Ishikawa (cell line): Measurements from ENCODE around the gene ATP9A.

ENCODE experiments used
- CEBPB ChIP-seq: IDR thresholded peaks from 2 replicates; pipeline ENCODE4 v1.6.1; 2012
- CREB1 ChIP-seq: IDR thresholded peaks from 2 replicates; pipeline ENCODE4 v1.6.1; 2012; ENCODE audit warnings: low read depth
- EGR1 ChIP-seq: IDR thresholded peaks from 2 replicates; pipeline ENCODE4 v1.6.1; 2012
- EP300 ChIP-seq: IDR thresholded peaks from 2 replicates; pipeline ENCODE4 v1.6.1; 2012; ENCODE audit warnings: borderline replicate concordance
- FOXM1 ChIP-seq: IDR thresholded peaks from 2 replicates; pipeline ENCODE4 v1.6.1; 2012; ENCODE audit warnings: low read depth, borderline replicate concordance
- NFIC ChIP-seq: IDR thresholded peaks from 2 replicates; pipeline ENCODE4 v1.6.1; 2012
- RAD21 ChIP-seq: IDR thresholded peaks from 2 replicates; pipeline ENCODE4 v1.6.1; 2012; ENCODE audit warnings: low read depth
- TAF1 ChIP-seq: IDR thresholded peaks from 2 replicates; pipeline ENCODE4 v1.6.1; 2012; ENCODE audit warnings: low read depth, mild to moderate bottlenecking
- TCF12 ChIP-seq: IDR thresholded peaks from 2 replicates; pipeline ENCODE4 v1.6.1; 2012; ENCODE audit warnings: low read depth
- TEAD4 ChIP-seq: IDR thresholded peaks from 2 replicates; pipeline ENCODE4 v1.6.1; 2012
- YY1 ChIP-seq: IDR thresholded peaks from 2 replicates; pipeline ENCODE4 v1.6.1; 2012; ENCODE audit warnings: low read depth
- ZBTB7A ChIP-seq: IDR thresholded peaks from 2 replicates; pipeline ENCODE4 v1.6.1; 2012; ENCODE audit warnings: low read depth
- TF ChIP-seq, protein P1 (sequence below): IDR thresholded peaks from 2 replicates; pipeline ENCODE4 v1.6.1; 2012; ENCODE audit warnings: low read depth, mild to moderate bottlenecking
- TF ChIP-seq, protein P2 (sequence below): IDR thresholded peaks from 2 replicates; pipeline ENCODE4 v1.6.1; 2012
- TF ChIP-seq, protein P3 (sequence below): IDR thresholded peaks from 2 replicates; pipeline ENCODE4 v1.6.1; 2012

Gene ATP9A

DNA sequence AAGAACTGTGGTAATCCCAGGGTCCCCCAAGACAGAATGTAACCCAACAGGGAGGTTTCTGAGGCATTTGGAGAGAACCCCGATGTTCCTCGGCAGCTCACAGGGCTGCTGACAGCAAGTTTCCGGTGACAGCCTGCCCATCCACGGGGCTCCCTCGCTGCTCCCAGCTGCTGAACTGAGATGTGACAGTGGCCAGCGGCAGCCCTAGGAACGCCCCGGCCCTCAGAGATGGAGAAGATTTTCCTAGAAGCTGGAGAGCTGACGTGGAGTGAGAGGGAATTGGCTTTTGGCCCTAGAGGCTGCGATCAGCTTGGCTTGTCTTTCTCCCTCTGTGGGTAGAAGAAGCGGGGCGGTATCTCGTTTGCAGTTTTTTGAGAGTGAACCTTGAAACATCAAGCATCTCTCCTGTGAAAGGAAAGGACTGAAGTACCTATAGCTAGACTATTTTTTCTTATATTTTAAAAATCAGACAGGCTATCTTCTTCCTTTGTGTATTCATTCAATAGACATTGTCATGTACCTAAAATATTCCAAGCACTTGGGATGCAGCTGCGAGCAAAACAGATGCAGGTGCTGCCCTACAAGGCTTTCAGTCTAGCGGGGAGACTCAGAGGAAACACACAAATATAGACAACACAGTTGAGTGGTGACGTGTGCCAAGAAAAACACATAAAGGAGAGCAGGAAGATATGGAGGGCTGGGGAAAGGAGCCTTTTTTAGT, 197.3 kb downstream of the ATP9A start:
- TF ChIP-seq ZBTB7A (no peak), TEAD4 (no peak), RAD21 (no peak), CREB1 (no peak)

DNA sequence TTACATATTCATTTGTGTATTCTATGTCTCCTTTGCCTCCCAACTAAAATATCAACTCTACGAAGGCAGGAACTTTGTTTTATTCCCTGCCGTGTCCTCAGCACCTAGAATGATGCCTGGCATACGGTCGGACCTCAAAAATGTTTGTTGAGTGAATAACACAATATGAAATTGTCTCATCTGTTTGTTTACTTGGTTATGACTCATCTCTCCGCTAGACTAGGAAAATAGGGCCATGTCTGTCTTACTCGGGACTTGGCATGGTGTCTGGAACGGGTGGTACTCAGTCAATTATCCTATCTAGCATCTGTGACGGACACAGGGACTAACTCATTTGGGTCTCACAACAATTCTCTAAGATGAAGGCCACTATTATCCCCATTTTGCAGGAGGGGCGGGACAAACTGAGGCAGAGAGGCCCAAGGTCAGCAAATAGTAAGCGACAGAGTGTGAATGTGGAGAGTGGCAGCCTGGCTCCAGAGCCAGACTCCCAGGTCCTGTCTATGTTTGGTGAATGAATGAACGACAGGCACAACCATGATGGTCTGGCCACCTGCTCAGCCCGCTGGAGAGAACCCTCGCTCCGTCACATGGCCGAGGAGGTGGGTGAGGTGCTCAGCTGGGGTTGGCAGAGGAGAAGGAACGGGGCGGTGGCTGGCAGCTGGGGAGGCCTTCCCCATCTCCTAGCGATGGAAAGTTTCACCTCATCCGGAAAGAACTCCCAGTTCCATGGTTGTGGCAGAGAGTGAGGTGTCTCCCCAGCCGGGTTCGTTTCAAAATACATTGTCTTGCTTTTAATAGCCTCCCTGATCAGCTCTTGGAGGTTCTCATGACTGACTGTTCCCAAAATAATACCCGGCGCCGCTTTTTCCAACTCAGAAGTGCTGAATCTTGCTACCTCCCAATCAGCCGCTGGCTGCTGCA, 198.1 kb downstream of the ATP9A start:
- no peak for TF ChIP-seq RAD21
- no peak for TF ChIP-seq TEAD4
- TF ChIP-seq CREB1, result no peak
- TF ChIP-seq NFIC, result no peak
- TF ChIP-seq CEBPB, result no peak
- TF ChIP-seq EGR1, result no peak
- TF ChIP-seq, protein P1, sequence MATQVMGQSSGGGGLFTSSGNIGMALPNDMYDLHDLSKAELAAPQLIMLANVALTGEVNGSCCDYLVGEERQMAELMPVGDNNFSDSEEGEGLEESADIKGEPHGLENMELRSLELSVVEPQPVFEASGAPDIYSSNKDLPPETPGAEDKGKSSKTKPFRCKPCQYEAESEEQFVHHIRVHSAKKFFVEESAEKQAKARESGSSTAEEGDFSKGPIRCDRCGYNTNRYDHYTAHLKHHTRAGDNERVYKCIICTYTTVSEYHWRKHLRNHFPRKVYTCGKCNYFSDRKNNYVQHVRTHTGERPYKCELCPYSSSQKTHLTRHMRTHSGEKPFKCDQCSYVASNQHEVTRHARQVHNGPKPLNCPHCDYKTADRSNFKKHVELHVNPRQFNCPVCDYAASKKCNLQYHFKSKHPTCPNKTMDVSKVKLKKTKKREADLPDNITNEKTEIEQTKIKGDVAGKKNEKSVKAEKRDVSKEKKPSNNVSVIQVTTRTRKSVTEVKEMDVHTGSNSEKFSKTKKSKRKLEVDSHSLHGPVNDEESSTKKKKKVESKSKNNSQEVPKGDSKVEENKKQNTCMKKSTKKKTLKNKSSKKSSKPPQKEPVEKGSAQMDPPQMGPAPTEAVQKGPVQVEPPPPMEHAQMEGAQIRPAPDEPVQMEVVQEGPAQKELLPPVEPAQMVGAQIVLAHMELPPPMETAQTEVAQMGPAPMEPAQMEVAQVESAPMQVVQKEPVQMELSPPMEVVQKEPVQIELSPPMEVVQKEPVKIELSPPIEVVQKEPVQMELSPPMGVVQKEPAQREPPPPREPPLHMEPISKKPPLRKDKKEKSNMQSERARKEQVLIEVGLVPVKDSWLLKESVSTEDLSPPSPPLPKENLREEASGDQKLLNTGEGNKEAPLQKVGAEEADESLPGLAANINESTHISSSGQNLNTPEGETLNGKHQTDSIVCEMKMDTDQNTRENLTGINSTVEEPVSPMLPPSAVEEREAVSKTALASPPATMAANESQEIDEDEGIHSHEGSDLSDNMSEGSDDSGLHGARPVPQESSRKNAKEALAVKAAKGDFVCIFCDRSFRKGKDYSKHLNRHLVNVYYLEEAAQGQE, result no peak
- no peak for TF ChIP-seq EP300
- no peak for TF ChIP-seq FOXM1
- TF ChIP-seq, protein P2, sequence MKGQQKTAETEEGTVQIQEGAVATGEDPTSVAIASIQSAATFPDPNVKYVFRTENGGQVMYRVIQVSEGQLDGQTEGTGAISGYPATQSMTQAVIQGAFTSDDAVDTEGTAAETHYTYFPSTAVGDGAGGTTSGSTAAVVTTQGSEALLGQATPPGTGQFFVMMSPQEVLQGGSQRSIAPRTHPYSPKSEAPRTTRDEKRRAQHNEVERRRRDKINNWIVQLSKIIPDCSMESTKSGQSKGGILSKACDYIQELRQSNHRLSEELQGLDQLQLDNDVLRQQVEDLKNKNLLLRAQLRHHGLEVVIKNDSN, result no peak
- TF ChIP-seq TAF1, result no peak
- TF ChIP-seq ZBTB7A, result no peak
- TF ChIP-seq, protein P3, sequence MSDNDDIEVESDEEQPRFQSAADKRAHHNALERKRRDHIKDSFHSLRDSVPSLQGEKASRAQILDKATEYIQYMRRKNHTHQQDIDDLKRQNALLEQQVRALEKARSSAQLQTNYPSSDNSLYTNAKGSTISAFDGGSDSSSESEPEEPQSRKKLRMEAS, result no peak
- no peak for TF ChIP-seq YY1
- no peak for TF ChIP-seq TCF12

DNA sequence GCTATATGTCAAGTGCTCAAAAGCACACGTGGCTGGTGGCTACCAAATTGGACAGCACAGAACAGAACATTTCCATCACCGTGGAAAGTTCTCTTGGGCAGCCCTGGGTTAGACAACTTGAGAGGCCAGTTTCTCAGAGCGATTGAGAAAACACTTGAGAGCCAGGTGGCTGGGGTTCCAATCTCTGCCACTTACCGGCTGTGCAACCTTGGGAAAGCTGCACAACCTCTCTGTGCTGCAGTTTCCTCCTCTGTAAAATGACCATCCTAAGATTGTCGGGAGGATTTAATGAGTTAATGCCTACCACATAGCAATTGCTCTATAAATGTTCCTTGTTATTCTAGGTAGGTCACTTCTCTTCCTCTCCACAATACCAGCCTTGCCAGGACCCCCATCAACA, 200.6 kb downstream of the ATP9A start:
- no peak for TF ChIP-seq FOXM1
- TF ChIP-seq NFIC, result no peak

DNA sequence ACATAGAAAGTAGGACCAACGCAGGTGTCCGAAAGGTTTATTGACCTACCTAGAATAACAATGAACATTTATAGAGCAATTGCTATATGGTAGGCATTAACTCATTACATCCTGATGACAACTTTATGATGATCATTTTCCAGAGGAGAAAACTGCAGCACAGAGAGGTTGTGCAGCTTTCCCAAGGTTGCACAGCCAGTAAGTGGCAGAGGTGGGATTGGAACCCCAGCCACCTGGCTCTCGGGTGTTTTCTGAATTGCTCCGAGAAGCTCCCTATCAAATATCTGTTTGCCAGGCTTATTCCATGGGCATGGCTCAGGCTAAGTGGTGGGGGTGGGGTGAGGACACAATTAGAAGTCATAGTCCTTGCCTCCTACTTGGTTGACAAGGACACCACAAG, 201.6 kb downstream of the ATP9A start:
- TF ChIP-seq FOXM1, result no peak
- TF ChIP-seq EP300, result no peak
- TF ChIP-seq, protein P2, result no peak
- TF ChIP-seq TAF1, result no peak
- no peak for TF ChIP-seq ZBTB7A

DNA sequence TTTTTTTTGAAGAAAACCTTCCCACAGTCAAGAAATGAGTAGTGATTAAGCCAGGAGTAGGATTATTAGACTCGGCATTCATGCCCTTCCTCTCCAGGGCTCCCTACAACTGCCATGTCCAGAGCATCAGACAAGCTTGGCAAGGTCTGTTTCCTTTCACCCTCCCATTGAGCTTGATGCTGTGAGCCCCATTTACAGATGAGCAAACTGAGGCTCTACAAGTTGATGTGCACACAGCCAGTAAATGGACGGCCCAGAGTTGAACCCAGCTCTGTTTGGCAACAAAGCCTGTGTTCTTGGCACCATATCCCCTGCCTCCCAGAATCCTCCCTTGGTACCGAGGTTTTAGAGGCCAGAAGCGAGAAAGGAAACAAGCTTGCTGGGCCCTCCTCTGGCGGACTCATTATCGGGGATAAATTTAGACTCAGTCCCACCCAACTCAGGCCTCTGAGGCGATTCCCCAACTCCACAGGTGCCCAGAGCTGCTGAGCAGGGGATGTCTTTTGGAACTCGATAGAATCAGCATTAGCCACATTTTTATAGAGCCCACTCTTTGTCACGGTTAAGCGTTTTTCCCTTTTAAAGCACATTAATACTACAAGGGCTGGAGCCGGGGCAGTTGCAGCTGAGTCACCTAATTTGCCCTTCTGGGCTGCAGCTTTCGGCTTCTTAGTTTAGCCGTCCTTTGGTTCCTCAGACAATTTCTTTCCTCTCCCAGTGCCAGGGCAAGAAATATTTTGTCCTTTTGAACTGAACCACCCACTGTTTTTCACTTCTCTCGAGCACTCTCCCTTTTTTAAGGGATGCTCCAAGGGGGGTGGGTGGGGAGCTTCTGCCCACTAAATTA, 202.7 kb downstream of the ATP9A start:
- TF ChIP-seq, protein P1, result no peak
- no peak for TF ChIP-seq CREB1
- no peak for TF ChIP-seq TCF12
- TF ChIP-seq ZBTB7A, result no peak
- TF ChIP-seq FOXM1, result no peak
- TF ChIP-seq TAF1, result no peak
- no peak for TF ChIP-seq EP300
- TF ChIP-seq RAD21, result no peak
- TF ChIP-seq EGR1, result no peak
- TF ChIP-seq YY1, result no peak
- TF ChIP-seq, protein P2, result no peak
- no peak for TF ChIP-seq NFIC
- no peak for TF ChIP-seq TEAD4
- TF ChIP-seq, protein P3, result no peak
- no peak for TF ChIP-seq CEBPB
